ENCODE data around the gene GPRIN3.

The GPRIN3 gene

DNA sequence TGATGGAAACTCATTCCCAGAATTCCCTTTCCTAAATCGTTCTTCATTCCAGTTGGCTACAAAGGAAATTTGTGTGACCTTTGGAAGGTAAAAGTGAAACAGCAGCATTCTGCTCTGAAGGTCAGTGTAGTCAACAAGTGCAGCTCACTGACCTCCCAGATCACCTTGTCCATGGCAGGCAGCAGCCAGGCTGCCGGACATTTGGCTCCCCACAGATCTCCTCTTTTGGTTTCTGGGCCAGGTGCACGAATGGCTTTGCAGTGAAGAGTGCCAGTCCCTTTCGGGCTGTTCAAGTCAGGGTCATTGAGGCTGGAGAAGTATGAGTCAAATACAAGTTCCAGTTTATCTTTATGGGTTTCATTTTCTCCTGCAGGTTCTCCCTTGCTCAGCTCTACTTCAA is 14.3 kb downstream of the GPRIN3 start:
- H3K9me3 Mint-ChIP-seq = peaks cover 2% of the 10 kb centered on the region

DNA sequence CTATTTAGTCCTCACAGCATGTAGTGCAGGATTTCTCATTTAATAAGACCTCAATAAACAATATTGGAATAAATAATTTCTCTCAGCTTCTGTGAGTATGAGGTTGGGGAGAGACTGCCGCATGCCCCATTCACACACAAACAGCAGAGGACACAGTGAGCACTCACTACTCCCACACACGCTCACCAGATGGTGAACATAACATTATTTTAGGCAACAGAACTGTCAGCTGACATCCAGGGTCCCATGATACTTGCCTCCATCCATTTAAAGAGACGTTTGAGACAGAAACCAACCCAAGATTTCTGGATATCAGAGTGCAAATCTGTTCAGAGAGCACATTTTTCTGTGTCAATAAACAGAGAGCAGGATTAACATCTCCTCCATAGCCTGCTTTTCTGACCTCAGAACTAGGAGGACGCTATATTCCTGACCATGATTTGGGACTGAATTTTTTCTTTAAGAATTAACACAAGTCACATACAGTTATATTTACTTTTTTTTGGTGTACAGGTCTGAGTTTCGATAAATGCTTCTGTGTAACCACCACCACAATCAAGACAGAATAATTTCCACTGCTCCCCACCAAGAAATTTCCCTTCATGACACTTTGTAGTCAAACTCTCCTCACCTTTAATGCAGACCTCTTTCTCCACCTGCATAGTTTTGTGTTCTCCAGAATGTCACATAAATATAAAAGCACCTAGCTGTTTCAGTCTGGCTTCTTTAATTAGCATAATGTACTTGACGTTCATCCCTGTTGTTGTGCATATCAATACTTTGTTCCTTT is 16.7 kb downstream of the GPRIN3 start:
- Mint-ChIP-seq H3K9me3 (peaks cover 2% of the 10 kb centered on the region), H3K36me3 (peaks cover 2% of the 10 kb centered on the region), H3K27ac (no peak overlapping the region), H3K27me3 (peaks cover 1% of the 10 kb centered on the region), H3K4me1 (peaks cover 16% of the 10 kb centered on the region), H3K4me3 (no peak overlapping the region)
- ATAC-seq (ENCODE audit: low read depth) (no peak), DNase-seq (ENCODE audit: low spot score in 2 of 2) (no peak)

More for the DNA sequence above, 14.3 kb downstream of the GPRIN3 start:
- DNase-seq (ENCODE audit: low spot score in 2 of 2) (no peak), ATAC-seq (ENCODE audit: low read depth) (no peak)
- H3K27me3 Mint-ChIP-seq = peaks cover 1% of the 10 kb centered on the region
- H3K27ac Mint-ChIP-seq = no peak overlapping the region
- peaks cover 2% of the 10 kb centered on the region for H3K36me3 Mint-ChIP-seq
- H3K4me3 Mint-ChIP-seq = no peak overlapping the region
- H3K4me1 Mint-ChIP-seq = peaks cover 24% of the 10 kb centered on the region

DNA sequence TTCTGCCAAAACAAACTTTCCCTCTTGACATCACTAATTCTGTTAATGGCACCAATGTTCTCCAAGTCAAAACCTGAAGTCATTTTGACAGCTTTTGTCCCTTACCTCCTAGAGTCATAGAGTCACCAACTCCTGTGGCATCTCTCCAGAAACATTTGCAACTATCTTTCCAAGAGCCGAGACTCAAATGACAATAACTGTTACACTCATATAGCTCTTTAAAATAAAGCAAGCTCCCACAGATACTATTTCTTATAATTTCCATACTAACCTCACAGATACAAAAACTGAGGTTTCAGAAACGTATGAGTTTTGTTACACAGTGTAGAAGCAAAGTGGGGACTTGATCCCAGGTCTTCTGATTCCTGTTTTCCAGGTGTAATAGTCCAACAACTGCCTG is 18.3 kb downstream of the GPRIN3 start:
- Mint-ChIP-seq H3K4me3 (no peak overlapping the region), H3K27ac (no peak overlapping the region), H3K4me1 (peaks cover 15% of the 10 kb centered on the region), H3K9me3 (peaks cover 2% of the 10 kb centered on the region), H3K36me3 (peaks cover 2% of the 10 kb centered on the region), H3K27me3 (no peaks in the 10 kb centered on the region)
- ATAC-seq (ENCODE audit: low read depth) (no peak), DNase-seq (ENCODE audit: low spot score in 2 of 2) (no peak)

DNA sequence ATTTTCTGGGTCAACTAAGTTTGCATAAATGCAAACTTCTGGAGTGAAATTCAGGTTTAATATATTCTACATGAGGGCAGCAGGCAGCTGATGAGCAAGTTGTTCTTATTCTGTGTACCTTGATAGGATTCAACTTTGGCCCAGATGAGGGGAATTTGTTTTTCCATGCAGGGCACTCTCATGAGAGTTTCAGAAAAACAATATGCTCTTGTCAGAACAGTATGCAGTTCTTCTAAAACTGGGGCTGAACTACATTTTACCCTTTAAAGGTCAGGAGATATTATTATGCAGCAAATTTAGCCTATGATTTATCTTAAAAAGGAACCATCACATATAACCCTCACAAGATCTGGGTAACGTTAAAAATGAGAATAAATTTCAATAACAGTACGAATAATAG is 19.2 kb downstream of the GPRIN3 start:
- Mint-ChIP-seq H3K4me1 (peaks cover 18% of the 10 kb centered on the region), H3K27me3 (no peaks in the 10 kb centered on the region), H3K36me3 (peaks cover 2% of the 10 kb centered on the region), H3K9me3 (peaks cover 2% of the 10 kb centered on the region), H3K4me3 (no peak overlapping the region), H3K27ac (no peak overlapping the region)
- DNase-seq (ENCODE audit: low spot score in 2 of 2) (no peak), ATAC-seq (ENCODE audit: low read depth) (no peak)

DNA sequence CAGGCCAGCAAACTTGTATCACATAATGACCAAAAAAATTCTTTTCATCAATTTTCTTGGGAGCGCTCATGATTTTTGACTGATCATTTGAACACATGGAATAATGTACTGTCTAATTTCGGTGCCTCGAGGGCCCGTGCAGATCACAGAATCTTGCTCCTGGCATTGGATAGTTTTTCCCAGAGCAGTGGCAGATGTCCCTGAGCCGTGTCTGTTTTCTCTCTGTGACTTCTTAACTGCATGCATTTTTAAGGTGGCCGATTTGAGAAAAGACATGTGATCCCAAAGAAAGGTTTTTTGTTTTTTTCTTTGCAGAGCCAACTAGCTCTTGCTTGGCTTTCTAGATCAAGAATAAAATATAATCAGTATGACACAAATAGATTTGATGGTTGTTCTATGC is 19.7 kb downstream of the GPRIN3 start:
- Mint-ChIP-seq H3K36me3 (peaks cover 2% of the 10 kb centered on the region), H3K4me3 (no peak overlapping the region), H3K4me1 (peaks cover 19% of the 10 kb centered on the region), H3K27ac (no peak overlapping the region), H3K27me3 (no peaks in the 10 kb centered on the region), H3K9me3 (peaks cover 2% of the 10 kb centered on the region)
- DNase-seq (ENCODE audit: low spot score in 2 of 2) = no peak
- no peak for ATAC-seq (ENCODE audit: low read depth)

DNA sequence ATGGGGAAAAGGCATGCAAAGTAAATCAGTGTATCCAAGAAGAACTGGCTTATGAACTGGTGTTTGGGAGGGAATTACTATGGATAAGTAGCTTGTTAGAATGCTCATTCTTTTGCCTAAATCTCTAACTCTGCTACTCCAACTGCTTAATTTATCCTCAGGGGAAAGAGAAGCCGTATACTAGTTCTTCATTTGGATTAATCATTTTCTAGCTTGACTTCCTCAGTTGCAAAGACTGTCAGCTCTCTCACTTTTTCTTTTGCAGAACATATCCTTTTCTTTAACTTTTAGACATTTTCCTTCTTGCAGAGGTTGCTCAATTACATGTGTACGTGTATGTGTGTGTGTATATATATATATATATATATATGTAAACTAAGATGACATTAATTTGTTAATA is 21.9 kb downstream of the GPRIN3 start:
- ATAC-seq (ENCODE audit: low read depth) (no peak), DNase-seq (ENCODE audit: low spot score in 2 of 2) (no peak)
- Mint-ChIP-seq H3K36me3 (no peaks in the 10 kb centered on the region), H3K4me1 (peaks cover 22% of the 10 kb centered on the region), H3K27ac (no peak overlapping the region), H3K4me3 (no peak overlapping the region), H3K27me3 (no peaks in the 10 kb centered on the region), H3K9me3 (no peaks in the 10 kb centered on the region)

DNA sequence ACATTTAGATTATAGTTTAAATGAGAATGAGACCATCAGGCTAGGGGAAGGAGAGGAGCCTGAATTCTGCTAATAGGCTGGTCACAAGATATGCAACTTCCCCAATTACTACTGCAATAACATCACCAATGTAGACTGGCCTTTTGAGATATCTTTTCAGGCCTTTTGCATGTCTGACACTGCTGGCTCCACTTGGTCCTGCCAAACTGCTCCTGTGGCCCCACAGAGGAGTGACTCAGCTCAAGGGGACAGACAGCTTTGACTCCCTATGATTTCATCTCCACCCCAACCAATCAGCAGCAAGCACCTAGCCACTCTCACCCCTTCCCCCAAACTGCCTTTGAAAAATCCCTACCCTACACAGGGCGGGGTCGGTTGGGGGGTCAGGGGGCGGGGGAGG is 22.8 kb downstream of the GPRIN3 start:
- ATAC-seq (ENCODE audit: low read depth) (peak; percentile 61), DNase-seq (ENCODE audit: low spot score in 2 of 2) (no peak)
- peaks cover 22% of the 10 kb centered on the region for H3K4me1 Mint-ChIP-seq
- peak overlapping the region; percentile 15 for H3K4me3 Mint-ChIP-seq
- H3K27ac Mint-ChIP-seq = peak overlapping the region; percentile 62
- no peaks in the 10 kb centered on the region for H3K36me3 Mint-ChIP-seq
- no peaks in the 10 kb centered on the region for H3K27me3 Mint-ChIP-seq
- H3K9me3 Mint-ChIP-seq = no peaks in the 10 kb centered on the region

DNA sequence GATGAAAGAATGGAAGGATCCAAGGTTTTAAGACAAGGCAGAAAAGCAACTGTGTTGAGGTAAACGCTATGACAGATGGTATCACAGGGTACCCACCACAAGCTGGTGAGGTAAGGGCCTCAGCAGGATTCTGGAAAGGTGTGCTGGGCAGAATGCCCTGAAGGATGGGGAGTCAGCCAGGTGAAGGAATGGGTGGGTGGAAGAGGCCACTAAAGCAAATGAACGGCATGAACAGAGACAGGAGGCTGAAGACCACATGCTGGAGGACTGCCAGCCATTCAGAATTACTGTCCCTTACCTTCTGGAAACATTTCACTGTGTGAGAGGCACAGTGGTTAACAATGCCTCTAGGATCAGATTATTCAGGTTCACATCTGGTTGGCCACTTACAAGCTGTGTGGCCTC is 23.6 kb downstream of the GPRIN3 start:
- no peak for ATAC-seq (ENCODE audit: low read depth)
- H3K4me3 Mint-ChIP-seq = peak overlapping the region; percentile 67

DNA sequence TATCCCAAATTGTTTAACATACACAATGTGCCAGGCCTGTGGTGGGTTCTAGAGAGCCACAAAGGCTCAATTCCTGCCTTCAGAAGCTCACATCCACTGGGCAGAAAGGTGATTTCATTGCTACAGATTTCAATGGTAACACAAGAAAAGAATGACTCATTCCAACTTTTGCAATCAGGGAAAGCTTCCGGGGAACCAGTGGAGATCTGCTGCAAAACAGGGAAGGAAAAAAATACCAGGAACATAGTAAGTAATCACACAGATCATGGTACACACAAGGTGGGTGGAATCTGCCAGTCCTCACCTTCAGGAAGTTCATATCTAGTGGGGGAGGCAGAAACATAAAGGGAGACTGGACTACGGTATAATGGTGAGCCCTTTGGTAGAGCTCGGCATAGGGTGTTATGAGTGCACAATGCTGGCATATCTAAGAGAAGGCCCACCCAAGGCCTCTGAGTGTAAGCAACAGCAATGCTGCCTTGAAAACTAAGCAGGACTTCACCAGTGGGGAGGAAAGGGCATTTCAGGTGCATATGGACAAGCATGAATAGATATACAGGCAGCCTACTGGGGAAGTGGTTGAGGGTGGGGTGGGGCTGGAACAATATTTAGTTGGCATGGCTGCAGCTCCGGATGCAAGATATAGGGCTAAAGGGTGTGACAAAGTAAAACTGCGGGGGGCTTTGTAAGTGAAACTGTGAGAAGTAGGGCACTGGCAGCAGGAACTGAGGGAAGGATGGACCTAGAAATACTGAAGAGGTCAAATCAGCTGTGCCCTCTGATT is 24.2 kb downstream of the GPRIN3 start:
- peak in 1 of 2 donors; percentile 32 for DNase-seq (ENCODE audit: low spot score in 2 of 2)

More for the DNA sequence above, 23.6 kb downstream of the GPRIN3 start:
- H3K9me3 Mint-ChIP-seq = no peaks in the 10 kb centered on the region
- DNase-seq (ENCODE audit: low spot score in 2 of 2) = no peak
- peaks cover 22% of the 10 kb centered on the region for H3K4me1 Mint-ChIP-seq
- H3K27me3 Mint-ChIP-seq = no peaks in the 10 kb centered on the region
- H3K36me3 Mint-ChIP-seq = no peaks in the 10 kb centered on the region
- H3K27ac Mint-ChIP-seq = peak overlapping the region; percentile 91

DNA sequence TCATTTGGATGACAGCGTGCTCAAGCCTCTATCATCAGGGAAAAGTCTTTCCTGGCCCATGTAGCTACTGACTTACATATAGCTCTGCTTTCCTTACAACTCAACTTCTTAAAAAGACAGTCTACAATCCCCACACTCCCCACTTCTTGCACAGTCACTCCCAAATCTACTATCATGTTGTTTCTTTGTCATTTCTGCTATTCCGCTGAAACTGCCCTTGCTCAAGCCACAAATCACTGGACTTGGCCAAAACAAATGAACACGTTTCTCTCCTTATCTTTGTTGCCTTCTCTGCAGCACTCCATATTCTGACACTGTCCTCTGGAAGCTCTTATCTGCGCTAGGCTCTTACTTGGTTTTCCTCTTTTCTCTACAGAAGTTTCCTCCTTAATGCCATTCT is 28.2 kb downstream of the GPRIN3 start:
- no peak for ATAC-seq (ENCODE audit: low read depth)
- Mint-ChIP-seq H3K36me3 (no peaks in the 10 kb centered on the region), H3K4me3 (no peak overlapping the region), H3K4me1 (peaks cover 12% of the 10 kb centered on the region), H3K27ac (no peak overlapping the region), H3K27me3 (no peaks in the 10 kb centered on the region), H3K9me3 (peaks cover 2% of the 10 kb centered on the region)
- DNase-seq (ENCODE audit: low spot score in 2 of 2) = no peak

More for the DNA sequence above, 24.2 kb downstream of the GPRIN3 start:
- H3K9me3 Mint-ChIP-seq = no peaks in the 10 kb centered on the region
- peaks cover 22% of the 10 kb centered on the region for H3K4me1 Mint-ChIP-seq
- ATAC-seq (ENCODE audit: low read depth) = peak; percentile 90
- peak overlapping the region; percentile 67 for H3K4me3 Mint-ChIP-seq
- no peaks in the 10 kb centered on the region for H3K36me3 Mint-ChIP-seq
- no peaks in the 10 kb centered on the region for H3K27me3 Mint-ChIP-seq
- peak overlapping the region; percentile 91 for H3K27ac Mint-ChIP-seq

DNA sequence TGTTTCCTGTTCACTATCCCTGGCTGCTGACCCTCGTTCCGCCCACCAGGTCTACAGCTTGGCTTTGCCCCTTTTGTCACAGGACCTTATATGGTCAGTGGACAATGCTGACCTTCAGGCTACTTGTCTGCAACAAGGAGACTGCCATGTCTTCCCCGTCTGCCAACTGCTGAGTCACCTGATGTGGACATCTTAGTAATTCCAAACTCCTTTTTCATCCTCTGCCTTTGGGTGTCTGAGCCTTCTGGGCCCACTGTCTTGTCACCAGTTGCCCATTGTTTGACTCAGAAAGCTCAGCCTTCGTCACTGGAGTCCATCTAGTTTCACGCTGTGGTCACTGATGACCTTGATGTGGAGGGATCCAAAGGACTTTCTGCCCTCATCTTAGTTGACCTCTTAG is 30.2 kb downstream of the GPRIN3 start:
- peaks cover 2% of the 10 kb centered on the region for H3K9me3 Mint-ChIP-seq
- no peak for DNase-seq (ENCODE audit: low spot score in 2 of 2)
- no peak for ATAC-seq (ENCODE audit: low read depth)
- H3K27ac Mint-ChIP-seq = no peak overlapping the region
- no peaks in the 10 kb centered on the region for H3K36me3 Mint-ChIP-seq
- H3K27me3 Mint-ChIP-seq = no peaks in the 10 kb centered on the region
- H3K4me3 Mint-ChIP-seq = no peak overlapping the region
- H3K4me1 Mint-ChIP-seq = peaks cover 3% of the 10 kb centered on the region

DNA sequence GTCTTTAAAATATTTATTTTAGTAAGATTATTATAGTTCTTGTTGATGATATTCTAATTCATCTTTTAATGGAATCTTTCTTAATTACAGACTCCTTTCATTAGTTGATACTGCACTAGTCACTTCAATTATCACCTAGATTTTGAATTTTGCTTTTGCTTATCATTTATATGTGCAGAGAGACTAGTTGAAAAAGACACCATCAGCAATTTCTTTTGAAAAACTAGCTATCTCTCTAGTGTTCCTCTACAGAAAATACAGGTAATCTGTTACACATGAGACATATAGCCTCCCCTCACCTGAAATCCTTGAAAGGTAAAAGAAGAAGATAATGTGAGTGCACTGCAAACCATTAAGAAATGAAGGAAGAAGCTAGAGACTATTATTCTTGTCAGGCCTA is 31.3 kb downstream of the GPRIN3 start:
- H3K4me3 Mint-ChIP-seq = no peak overlapping the region
- DNase-seq (ENCODE audit: low spot score in 2 of 2) (no peak), ATAC-seq (ENCODE audit: low read depth) (no peak)
- peaks cover 2% of the 10 kb centered on the region for H3K9me3 Mint-ChIP-seq
- no peaks in the 10 kb centered on the region for H3K36me3 Mint-ChIP-seq
- H3K27ac Mint-ChIP-seq = no peak overlapping the region
- H3K27me3 Mint-ChIP-seq = no peaks in the 10 kb centered on the region
- H3K4me1 Mint-ChIP-seq = peaks cover 3% of the 10 kb centered on the region

DNA sequence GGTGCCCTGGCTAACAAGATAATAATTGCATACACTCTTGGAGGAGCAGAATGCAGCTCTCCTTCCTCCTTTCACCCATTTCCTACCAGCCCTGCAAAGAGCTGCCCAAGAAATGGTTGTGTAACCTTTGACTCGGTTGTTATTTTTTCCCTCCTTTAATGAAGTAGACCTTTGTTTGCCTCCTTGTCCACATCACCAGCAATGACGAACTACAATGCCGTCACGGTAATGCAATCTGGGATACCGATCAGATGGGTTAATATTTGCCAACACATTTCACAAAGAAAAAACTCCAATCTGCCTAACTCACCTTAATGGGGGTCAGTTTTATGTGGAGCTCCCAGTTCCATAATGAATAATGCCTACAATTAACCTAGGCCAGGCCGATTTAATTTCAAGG is 32.0 kb downstream of the GPRIN3 start:
- peaks cover 6% of the 10 kb centered on the region for H3K4me1 Mint-ChIP-seq
- no peak for ATAC-seq (ENCODE audit: low read depth)
- H3K36me3 Mint-ChIP-seq = no peaks in the 10 kb centered on the region
- H3K4me3 Mint-ChIP-seq = no peak overlapping the region
- H3K9me3 Mint-ChIP-seq = peaks cover 2% of the 10 kb centered on the region
- no peaks in the 10 kb centered on the region for H3K27me3 Mint-ChIP-seq
- DNase-seq (ENCODE audit: low spot score in 2 of 2) = no peak
- no peak overlapping the region for H3K27ac Mint-ChIP-seq

DNA sequence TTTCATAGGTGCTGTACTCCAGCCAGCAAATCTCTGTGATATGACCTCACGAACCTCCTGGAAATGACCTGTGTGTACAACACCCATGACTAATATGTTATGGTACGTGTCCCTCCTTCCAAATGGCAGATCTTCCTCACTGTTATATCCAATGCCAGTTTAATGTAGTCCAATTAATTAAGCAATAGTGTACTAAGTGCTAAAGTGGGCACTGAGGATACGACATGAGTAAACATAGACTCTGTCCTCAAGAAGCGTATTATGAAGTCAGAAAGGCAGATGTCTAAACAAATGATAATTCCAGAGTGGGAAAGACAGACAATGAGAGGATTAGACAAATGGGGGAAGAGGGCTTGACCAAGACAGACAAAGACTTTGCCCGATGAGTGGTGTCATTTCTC is 33.9 kb downstream of the GPRIN3 start:
- Mint-ChIP-seq H3K4me3 (no peak overlapping the region), H3K27ac (no peak overlapping the region), H3K27me3 (no peaks in the 10 kb centered on the region), H3K9me3 (peaks cover 2% of the 10 kb centered on the region), H3K36me3 (no peaks in the 10 kb centered on the region), H3K4me1 (peaks cover 6% of the 10 kb centered on the region)
- ATAC-seq (ENCODE audit: low read depth) = no peak
- DNase-seq (ENCODE audit: low spot score in 2 of 2) = no peak
